Hematopoietic multipotent progenitor cell treated with erythropoietin and hydrocortisone succinate and interleukin-3 and kit ligand, for 15 days (in vitro differentiated cells): ENCODE measurements around the gene SPDYE5.
"Not testable (repeated sequence)": the region's sequence is repeated elsewhere in the genome, so short reads cannot be mapped to it uniquely, and the experiment has no call there.

ENCODE experiments used
- DNase-seq: peaks from one replicate; pipeline ENCODE4 v3.0.0-alpha.2; 2015; ENCODE audit warnings: low spot score

Gene SPDYE5

GRCh38 chr7:75492020-75492419 lies at the start of gene SPDYE5:
TSS of gene SPDYE5 (plus strand) at chr7:75492320. CDS start at chr7:75494048, 1,728 bp downstream.
- DNase-seq: not testable (repeated sequence)

GRCh38 chr7:75442465-75443111 lies 49.5 kb upstream of the SPDYE5 start:
- DNase-seq: peak; percentile 24

GRCh38 chr7:75449946-75450345 lies 42.2 kb upstream of the SPDYE5 start:
- DNase-seq: not testable (repeated sequence)

GRCh38 chr7:75452494-75452955 lies 39.6 kb upstream of the SPDYE5 start:
- DNase-seq: not testable (repeated sequence)

GRCh38 chr7:75456403-75456802 lies 35.7 kb upstream of the SPDYE5 start:
- DNase-seq: not testable (repeated sequence)

- DNase-seq: not testable (repeated sequence)
Measured at GRCh38 chr7:75458034-75458433, 34.1 kb upstream of the SPDYE5 start.

GRCh38 chr7:75460541-75460940 lies 31.6 kb upstream of the SPDYE5 start:
- DNase-seq: not testable (repeated sequence)

- DNase-seq: not testable (repeated sequence)
Measured at GRCh38 chr7:75470166-75470565, 22.0 kb upstream of the SPDYE5 start.

GRCh38 chr7:75477457-75477856 lies 14.7 kb upstream of the SPDYE5 start:
- DNase-seq: not testable (repeated sequence)

- DNase-seq: not testable (repeated sequence)
Measured at GRCh38 chr7:75480313-75480712, 11.8 kb upstream of the SPDYE5 start.

- not testable (repeated sequence) for DNase-seq
Measured at GRCh38 chr7:75485355-75485978, 6.7 kb upstream of the SPDYE5 start.

- peak; percentile 81 for DNase-seq
Measured at GRCh38 chr7:75485979-75486643, 6.0 kb upstream of the SPDYE5 start, which contains the start of gene POM121C. TSS of gene POM121C (minus strand) at chr7:75486299. CDS start at chr7:75441496, 44,803 bp downstream.

GRCh38 chr7:75509033-75509432 lies 16.9 kb downstream of the SPDYE5 start:
- DNase-seq: not testable (repeated sequence)

- DNase-seq: not testable (repeated sequence)
Measured at GRCh38 chr7:75518842-75519241, 26.7 kb downstream of the SPDYE5 start.

GRCh38 chr7:75521727-75522126 lies 29.6 kb downstream of the SPDYE5 start:
- not testable (repeated sequence) for DNase-seq

- not testable (repeated sequence) for DNase-seq
Measured at GRCh38 chr7:75527224-75527722, 35.2 kb downstream of the SPDYE5 start.

- DNase-seq: no peak
Measured at GRCh38 chr7:75531359-75531821, 39.3 kb downstream of the SPDYE5 start.

- no peak for DNase-seq
Measured at GRCh38 chr7:75532639-75533038, 40.5 kb downstream of the SPDYE5 start.

GRCh38 chr7:75533926-75534325 lies 41.8 kb downstream of the SPDYE5 start:
- DNase-seq: no peak

GRCh38 chr7:75534727-75535307 lies 42.7 kb downstream of the SPDYE5 start:
- no peak for DNase-seq

GRCh38 chr7:75536491-75536890 lies 44.4 kb downstream of the SPDYE5 start:
- DNase-seq: no peak

- no peak for DNase-seq
Measured at GRCh38 chr7:75536940-75537538, 44.9 kb downstream of the SPDYE5 start.
